Activated CD4-positive, alpha-beta T cell treated with anti-CD3 and anti-CD28 coated beads for 24 hours (primary cell): Measurements from ENCODE around the gene SLC10A7.

Experiments
- DNase-seq, 2 donors: peaks; one replicate each; pipeline ENCODE4 v3.0.0-alpha.2; 2020; ENCODE audit warnings: low read depth in 2 of 2

SLC10A7 gene

DNA sequence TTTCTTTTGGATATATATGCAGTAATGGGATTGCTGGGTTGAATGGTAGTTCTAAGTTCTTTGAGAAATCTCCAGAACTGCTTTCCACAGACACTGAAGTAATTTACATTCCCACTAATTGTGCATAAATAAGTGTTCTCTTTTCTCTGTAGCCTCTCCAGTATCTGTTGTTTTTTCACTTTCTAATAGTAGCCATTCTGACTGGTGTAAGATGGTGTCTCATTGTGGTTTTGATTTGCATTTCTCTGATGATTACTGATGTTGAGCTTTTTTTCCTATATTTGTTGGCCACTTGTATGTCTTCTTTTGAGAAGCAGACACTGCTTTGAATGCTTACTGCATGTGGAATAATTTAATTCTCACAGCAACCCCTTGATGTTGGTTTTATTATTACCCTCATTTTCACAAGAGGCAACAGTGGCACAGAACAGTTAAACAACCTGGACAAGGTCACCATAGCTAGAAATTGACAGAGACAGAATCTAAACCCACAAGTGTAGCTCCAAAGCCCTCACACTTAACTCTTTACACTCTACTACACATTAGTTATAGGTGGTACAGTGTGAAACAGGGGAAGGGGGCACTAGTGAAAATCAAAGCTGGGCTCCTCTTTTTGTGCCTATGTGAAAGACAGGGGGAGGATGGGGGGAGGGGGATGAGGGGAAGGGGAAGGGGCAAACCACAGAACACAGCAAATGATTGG, 211.3 kb downstream of the SLC10A7 start:
- DNase-seq, result no peak

GRCh38 chr4:146308951-146309350, 212.8 kb downstream of the SLC10A7 start:
- no peak for DNase-seq

GRCh38 chr4:146302822-146303221, 218.9 kb downstream of the SLC10A7 start:
- no peak for DNase-seq

DNA sequence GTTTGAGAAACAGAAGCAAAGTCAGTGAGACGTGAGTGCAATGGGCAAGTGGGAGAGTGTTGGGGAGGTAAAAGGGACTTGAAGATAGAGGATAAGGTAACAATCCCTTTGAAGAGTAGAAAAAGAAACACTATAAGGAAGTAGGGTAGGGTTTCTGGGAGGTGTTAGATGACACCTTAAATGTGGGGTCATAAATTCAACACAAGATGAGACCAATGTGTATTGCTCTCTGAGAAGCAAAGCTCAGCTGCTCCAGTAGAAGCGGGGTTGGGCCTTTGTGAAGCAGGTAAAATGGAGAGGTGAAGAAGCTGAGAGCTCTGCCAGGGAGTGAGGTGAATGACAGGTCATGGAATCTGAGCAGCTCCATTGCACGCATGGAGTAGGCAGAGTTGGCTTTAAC, 222.1 kb downstream of the SLC10A7 start:
- DNase-seq, result no peak

DNA sequence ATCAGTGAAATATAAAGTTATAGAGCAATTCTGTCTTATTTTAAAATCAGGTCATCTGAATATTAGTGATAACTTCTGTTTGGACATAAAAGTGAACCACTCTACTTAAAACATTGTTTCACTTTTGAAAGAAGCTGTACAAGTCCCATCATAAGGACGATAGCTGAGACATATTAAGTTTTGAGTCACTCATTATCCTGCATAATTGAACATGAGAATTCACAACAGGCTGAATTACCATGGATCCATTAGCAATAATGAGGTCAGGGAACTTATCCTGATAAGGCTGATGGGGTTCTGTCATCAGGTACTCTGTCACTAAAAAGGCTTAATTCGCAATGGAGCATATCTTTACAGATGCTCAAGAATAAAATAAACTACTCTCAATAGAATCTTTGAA, 227.0 kb downstream of the SLC10A7 start:
- no peak for DNase-seq

GRCh38 chr4:146292508-146292907, 229.2 kb downstream of the SLC10A7 start:
- DNase-seq, result no peak

DNA sequence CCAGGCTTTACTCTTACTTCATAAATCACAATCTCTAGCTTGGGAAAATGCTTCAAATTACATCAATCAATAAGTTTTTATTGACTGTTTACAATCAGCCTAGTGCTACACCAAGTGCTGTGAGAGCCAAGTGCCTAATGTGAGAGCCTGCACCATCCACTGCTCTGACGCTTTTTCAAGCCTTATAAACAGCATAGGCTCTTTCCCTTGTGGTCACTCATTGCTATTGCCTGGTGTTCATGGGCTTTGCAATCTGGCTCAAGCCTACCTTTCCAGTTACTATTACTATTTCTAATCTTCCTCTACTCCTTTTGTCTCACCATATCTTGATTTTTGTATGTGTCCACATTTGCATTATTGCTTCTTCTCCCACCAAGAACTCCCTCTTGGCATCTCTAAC, 230.4 kb downstream of the SLC10A7 start:
- no peak for DNase-seq

- no peak for DNase-seq
Measured at GRCh38 chr4:146288193-146288592, 233.5 kb downstream of the SLC10A7 start.

GRCh38 chr4:146285037-146285436, 236.7 kb downstream of the SLC10A7 start:
- no peak for DNase-seq

- DNase-seq, result no peak
Measured at GRCh38 chr4:146283758-146284651, 237.7 kb downstream of the SLC10A7 start.

DNA sequence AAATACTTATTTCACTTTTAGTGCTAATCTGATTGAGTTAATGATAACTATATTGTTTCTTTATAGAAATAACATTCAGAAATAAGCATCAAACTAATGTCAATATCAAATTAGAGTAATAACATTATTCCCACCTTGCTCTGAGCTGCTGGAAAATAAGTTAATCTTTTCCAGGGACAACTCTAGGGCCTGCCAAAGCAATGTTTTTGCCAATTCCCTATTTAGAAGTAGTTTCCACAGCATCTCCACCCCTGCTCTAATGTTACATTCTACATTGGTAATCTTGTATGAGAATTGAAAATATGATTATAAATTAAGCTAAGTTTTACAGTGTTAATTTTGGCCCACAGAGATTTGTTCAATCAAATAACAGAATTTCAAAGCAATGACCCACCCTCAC, 239.1 kb downstream of the SLC10A7 start:
- DNase-seq, result no peak

DNA sequence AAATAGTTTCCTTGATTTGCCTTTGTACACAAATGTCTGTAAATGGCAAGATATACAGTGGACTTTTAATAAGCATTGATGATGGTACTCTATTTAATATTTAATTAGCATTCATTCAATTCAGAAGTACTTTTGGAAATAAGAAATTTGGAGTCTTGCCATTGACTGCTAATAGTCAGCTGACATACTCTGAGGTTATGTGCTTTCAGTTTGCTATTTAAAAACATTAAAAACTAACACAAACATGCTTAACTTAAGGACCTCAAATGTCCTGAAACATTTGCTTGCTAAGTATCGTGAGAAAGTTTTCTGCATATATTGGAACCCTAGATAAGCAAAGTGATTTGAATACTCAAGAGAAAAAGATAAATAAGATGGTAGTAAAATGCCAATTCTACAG, 242.8 kb downstream of the SLC10A7 start:
- no peak for DNase-seq

DNA sequence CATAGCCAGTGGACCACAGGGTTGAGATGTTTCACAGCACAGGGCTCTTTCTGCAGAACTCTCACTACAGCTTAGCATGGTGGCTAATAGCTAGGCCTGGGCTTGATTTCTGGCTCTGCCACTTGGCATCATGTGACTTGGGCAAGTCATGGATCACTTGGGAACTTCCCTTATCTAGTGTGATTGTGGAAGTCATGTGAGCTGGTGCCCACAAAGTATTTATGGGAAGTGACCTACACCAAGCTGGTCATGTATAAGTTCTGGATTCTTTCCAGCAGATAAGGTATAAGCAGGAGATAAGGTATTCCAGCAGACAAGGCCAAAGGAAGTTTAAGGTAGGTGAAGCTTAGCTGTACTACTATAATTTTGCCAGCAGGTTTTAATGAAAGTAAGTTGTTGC, 246.4 kb downstream of the SLC10A7 start:
- DNase-seq, result no peak

DNA sequence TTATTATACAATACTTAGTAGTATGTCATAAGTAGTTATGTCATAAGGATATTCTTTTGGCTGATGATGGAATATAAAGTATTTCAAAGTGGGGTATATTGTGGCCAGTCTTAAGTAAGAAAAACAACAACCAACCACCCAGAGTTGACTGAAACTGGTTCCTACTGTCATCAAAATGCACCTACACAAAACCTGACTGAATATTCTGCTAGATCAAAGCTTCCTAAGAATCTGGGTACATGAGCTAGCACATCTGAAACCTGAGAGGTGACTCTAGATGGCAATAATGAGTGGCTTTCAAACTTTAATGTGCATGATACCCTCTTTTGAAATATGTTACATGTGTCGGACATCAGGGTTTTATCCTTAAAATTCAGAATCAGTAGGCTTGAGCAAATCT, 247.0 kb downstream of the SLC10A7 start:
- no peak for DNase-seq

DNA sequence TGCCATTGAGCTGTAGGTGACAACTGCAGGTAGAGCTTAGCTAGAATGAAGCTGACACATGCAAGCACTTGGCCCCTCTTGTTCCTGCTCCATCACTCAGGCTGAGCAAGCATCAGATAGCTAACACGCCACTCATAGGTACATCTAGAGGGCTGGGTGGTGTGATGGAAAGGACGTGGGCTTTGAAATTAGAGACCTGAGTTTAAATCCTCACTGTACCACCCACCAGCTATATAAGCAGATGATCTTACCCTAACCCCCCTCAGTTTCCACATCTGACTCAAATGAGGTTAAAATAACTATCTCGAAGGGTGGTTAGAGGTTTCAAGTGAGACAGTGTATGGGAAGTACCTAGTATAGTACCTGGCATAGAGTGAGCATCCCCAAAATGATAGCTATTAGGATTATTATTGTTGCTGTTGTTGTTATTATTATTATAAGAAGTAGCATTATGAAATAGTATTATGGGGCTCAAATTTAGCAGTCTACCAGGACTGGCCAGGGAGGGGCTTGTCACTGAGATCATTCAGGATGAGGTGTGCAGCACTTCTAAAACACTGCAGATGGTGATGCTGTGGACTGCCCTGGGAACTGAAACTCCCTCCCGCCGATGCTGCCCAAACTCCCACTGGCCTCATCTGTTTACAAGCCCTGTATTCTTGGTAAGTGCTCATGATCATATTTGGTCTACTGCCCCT, 248.4 kb downstream of the SLC10A7 start:
- no peak for DNase-seq

- no peak for DNase-seq
Measured at GRCh38 chr4:146271466-146271865, 250.3 kb downstream of the SLC10A7 start.

GRCh38 chr4:146269228-146269653, 252.5 kb downstream of the SLC10A7 start:
- no peak for DNase-seq

DNA sequence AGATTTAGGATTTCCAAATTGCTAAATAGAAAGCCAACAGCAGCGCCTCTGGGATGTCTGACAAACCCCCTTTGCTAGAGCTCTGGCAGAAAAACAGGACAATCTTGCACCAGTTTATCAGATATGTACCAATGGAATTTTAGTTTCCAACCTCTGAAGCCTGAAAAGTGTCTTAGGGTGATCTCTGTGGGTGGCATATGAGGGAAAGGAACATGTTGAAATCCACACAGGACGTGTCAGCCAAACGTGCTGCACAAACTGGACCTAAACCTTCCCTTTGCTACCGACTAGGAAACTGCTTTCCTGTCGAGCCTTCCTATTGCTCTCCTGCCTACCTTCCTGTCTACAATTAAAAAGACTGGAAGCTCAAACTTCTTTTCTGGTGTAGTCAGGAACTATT, 253.9 kb downstream of the SLC10A7 start:
- no peak for DNase-seq

DNA sequence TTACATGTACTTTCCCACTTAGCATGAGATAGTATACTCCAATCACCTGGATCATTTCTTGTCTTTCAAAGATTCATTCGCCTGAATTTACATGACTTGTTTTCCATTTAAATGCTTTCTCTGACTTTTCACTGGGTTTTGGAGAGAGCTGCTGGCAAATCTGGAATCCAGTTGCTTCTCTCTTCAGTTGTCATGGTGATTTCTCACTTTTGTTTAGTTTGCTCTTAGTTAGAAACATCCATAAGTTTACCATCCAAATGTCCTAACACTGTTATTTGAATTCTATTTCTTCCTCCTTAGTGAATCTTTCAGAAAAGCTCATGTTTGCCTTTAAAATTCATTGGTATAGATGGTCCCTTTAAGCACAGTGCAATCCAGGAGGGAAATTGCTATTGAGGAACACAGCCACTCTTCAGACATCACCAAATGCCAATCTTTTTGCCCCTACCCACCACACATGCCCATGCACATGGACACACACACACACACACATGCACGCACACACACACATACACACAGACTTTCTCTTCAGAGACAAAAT, 255.7 kb downstream of the SLC10A7 start:
- DNase-seq, result no peak

GRCh38 chr4:146263793-146264192, 257.9 kb downstream of the SLC10A7 start:
- no peak for DNase-seq

- no peak for DNase-seq
Measured at GRCh38 chr4:146261041-146261440, 260.7 kb downstream of the SLC10A7 start.

- no peak for DNase-seq
Measured at GRCh38 chr4:146260521-146260920, 261.2 kb downstream of the SLC10A7 start.
